OCI-LY3 (cell line): ENCODE results near the gene SNHG17.
A peak's percentile ranks its signal among the peaks of the same experiment; 100 is the strongest.

Source experiments
- H2AFZ ChIP-seq: fragments of 200-600, 300-600 bp; shearing (Covaris generic); 2 replicates; pipeline ENCODE4 v1.6.0; 2014; ENCODE audit warnings: antibody characterized with exemption, low read depth, low read length
- H3K27ac ChIP-seq: fragments of 200-600, 300-600 bp; sonication (generic); 2 replicates; pipeline ENCODE4 v1.5.1; 2014; ENCODE audit warnings: mild to moderate bottlenecking, low read length, moderate library complexity, mixed read lengths
- H3K27me3 ChIP-seq: fragments of 200-600, 300-600 bp; sonication (generic); 2 replicates; pipeline ENCODE4 v1.6.1; 2014; ENCODE audit warnings: low read depth, low read length, mixed read lengths
- H3K36me3 ChIP-seq: fragments of 200-600, 300-600 bp; sonication (generic); replicated peaks from 2 replicates; pipeline ENCODE3; 2014; ENCODE audit warnings: low read depth, low read length, mixed read lengths
- H3K4me1 ChIP-seq: fragments of 300-600, 200-600 bp; sonication (generic); 2 replicates; pipeline ENCODE4 v1.6.1; 2014; ENCODE audit warnings: low read length, mixed read lengths
- H3K4me2 ChIP-seq: fragments of 200-600, 300-600 bp; sonication (generic); 2 replicates; pipeline ENCODE4 v1.6.1; 2014; ENCODE audit warnings: low read length, mixed read lengths
- H3K4me3 ChIP-seq: fragments of 300-600, 200-600 bp; sonication (generic); 2 replicates; pipeline ENCODE4 v1.5.1; 2014; ENCODE audit warnings: antibody characterized with exemption, mild to moderate bottlenecking, low read length, moderate library complexity
- H3K79me2 ChIP-seq: fragments of 300-600, 200-600 bp; shearing (Covaris generic); 2 replicates; pipeline ENCODE4 v1.6.1; 2014; ENCODE audit warnings: mild to moderate bottlenecking, low read length, mixed read lengths
- H3K9ac ChIP-seq: fragments of 300-600, 200-600 bp; shearing (Covaris generic); 2 replicates; pipeline ENCODE4 v1.6.0; 2014; ENCODE audit warnings: mild to moderate bottlenecking, low read length, moderate library complexity
- H3K9me3 ChIP-seq: fragments of 200-600, 300-600 bp; shearing (Covaris generic); 2 replicates; pipeline ENCODE4 v1.6.1; 2014; ENCODE audit warnings: low read length, mixed read lengths; ENCODE audit not compliant: insufficient read depth
- H4K20me1 ChIP-seq: fragments of 200-600, 300-600 bp; sonication (generic); 2 replicates; pipeline ENCODE4 v1.6.1; 2016; ENCODE audit warnings: low read length, mixed read lengths; ENCODE audit not compliant: insufficient read depth
- EZH2phosphoT487 ChIP-seq: fragments of 200-600 bp; shearing (Covaris generic); IDR thresholded peaks from 2 replicates; pipeline ENCODE4 v1.6.1; 2018; ENCODE audit warnings: antibody characterized with exemption, mixed run types, low read depth
- TF ChIP-seq, protein P1 (sequence below): fragments of 200-600, 300-600 bp; sonication (generic); IDR thresholded peaks from 2 replicates; pipeline ENCODE4 v1.5.1; 2014; ENCODE audit warnings: antibody characterized with exemption, low read length, low read depth

The SNHG17 gene

DNA sequence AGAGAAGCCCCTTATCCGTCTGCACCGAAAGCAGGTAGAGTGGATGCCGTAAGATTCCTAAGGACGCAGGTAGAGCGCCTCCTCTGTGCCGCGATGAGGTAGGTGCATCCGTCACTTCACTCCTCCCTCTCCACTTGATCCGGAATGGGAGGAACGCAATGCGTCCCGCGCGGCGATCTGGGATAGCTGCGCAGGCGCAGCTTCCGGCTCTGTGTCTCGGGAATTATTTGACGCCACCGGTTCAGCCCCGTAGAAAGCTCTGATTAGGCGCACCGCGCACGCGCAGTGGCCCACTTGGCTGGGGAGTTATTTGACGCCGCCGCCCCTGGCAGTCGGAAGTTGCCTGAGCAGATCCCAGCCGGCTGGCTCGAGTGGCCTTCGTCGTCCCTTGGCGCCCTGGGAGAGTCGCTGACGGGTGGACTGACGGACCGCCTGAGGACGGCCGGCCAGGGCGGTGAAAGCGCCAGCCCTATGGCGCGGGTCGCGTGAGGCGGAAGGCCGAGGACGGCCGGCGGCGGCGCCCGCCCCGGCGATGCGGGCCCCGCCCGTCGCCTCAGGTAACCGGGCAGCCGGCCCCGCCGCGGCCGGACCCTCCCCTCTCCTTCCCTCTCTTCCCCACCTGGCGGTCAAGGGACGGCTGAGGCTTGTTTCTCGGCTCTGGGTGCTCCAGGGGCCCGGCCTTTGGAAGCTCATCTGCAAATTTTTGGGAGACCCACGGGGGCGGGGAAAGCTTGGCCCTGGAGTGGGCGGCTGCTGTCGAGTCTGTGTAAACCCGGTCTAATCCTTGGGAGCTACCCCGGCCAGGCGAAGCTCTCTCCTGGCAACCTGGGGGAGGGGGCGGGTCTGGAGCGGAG lies 37.6 kb upstream of the SNHG17 start, which contains the start of gene RALGAPB:
TSS of gene RALGAPB (plus strand) at position 331 of the 854 bp plus-strand sequence. CDS start 15,590 bp downstream, outside the sequence.
- no peaks in the 10 kb centered on the region for H3K9me3 ChIP-seq
- H3K27ac ChIP-seq: no peak within 1 kb of the TSS
- peaks cover 46% of the 10 kb centered on the region for H3K79me2 ChIP-seq
- H3K27me3 ChIP-seq: peaks cover 8% of the 10 kb centered on the region; the same call in 1 of the 2 replicates
- peaks cover 20% of the 10 kb centered on the region for H4K20me1 ChIP-seq
- peak within 1 kb of the TSS; percentile 85 for H3K9ac ChIP-seq
- H2AFZ ChIP-seq: peak within 1 kb of the TSS; percentile 98
- peaks cover 3% of the 10 kb centered on the region for H3K36me3 ChIP-seq
- peak within 1 kb of the TSS; percentile 83 for H3K4me3 ChIP-seq
- no peak for TF ChIP-seq EZH2phosphoT487
- TF ChIP-seq, protein P1, sequence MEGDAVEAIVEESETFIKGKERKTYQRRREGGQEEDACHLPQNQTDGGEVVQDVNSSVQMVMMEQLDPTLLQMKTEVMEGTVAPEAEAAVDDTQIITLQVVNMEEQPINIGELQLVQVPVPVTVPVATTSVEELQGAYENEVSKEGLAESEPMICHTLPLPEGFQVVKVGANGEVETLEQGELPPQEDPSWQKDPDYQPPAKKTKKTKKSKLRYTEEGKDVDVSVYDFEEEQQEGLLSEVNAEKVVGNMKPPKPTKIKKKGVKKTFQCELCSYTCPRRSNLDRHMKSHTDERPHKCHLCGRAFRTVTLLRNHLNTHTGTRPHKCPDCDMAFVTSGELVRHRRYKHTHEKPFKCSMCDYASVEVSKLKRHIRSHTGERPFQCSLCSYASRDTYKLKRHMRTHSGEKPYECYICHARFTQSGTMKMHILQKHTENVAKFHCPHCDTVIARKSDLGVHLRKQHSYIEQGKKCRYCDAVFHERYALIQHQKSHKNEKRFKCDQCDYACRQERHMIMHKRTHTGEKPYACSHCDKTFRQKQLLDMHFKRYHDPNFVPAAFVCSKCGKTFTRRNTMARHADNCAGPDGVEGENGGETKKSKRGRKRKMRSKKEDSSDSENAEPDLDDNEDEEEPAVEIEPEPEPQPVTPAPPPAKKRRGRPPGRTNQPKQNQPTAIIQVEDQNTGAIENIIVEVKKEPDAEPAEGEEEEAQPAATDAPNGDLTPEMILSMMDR: peak; percentile 65
- peak within 1 kb of the TSS; percentile 97 for H3K4me2 ChIP-seq
- H3K4me1 ChIP-seq: peaks cover 17% of the 10 kb centered on the region

DNA sequence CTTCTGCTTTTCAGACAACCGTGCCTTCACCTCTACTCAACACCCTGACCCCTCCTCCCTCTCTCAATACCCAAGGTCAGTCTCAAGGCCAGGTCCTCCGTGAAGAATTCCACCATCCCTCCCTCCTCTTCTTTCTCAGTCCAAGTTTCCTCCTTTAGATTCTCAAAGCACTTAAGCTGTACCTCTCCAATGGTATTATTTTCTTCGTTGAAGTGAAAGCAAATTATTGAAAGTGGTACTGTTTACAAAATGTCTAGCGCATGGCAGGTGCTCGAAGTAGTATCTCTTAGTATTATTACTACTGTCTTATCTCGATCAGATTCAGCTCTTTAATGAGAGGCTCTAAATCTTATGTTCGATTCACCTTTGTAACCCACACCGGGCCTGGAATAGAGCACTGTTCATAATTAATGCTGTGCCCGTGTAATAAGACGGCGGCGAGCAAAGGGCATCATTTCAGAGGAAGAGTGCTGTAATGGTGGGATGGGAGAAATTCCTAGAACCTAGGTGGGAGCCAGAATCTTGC lies 36.9 kb upstream of the SNHG17 start:
- TF ChIP-seq EZH2phosphoT487: no peak
- TF ChIP-seq, protein P1: no peak
- Histone ChIP-seq H3K4me2 (peak overlapping the region; percentile 93), H3K9ac (peak overlapping the region; percentile 67)

DNA sequence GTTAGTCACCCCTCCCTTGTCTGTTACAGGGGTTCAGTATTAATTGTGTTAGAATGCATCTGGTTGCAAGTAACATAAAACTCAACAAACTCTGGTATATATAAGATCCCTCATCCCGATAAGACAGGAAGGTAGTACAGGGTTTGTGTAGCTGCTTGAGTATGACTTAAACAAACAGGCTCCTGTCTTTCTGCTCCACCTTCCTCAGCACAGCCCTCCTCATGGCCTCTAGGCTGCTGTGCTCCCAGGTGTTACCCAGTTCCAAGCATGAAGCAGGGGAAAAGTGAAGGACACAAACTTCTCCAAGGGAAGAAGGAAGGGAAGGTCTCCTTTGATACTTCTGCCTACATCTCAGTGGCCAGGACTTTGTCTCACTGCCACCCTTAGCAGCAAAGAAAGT lies 36.1 kb upstream of the SNHG17 start:
- Histone ChIP-seq H3K36me3 (peaks cover 3% of the 10 kb centered on the region), H3K27ac (no peak overlapping the region), H4K20me1 (peaks cover 15% of the 10 kb centered on the region), H3K4me3 (no peak overlapping the region), H3K79me2 (peaks cover 32% of the 10 kb centered on the region), H3K9ac (no peak overlapping the region), H3K9me3 (no peaks in the 10 kb centered on the region), H3K4me1 (peaks cover 17% of the 10 kb centered on the region), H3K27me3 (peaks cover 8% of the 10 kb centered on the region; the same call in 1 of the 2 replicates), H3K4me2 (peak overlapping the region; percentile 93; the same call in 1 of the 2 replicates), H2AFZ (0 out of 2 replicates have a peak overlapping the region, but pooled peaks have one; percentile 98)
- no peak for TF ChIP-seq EZH2phosphoT487
- TF ChIP-seq, protein P1: no peak

More for the DNA sequence above, 36.9 kb upstream of the SNHG17 start:
- Histone ChIP-seq H4K20me1 (peaks cover 15% of the 10 kb centered on the region), H3K4me1 (peaks cover 17% of the 10 kb centered on the region), H3K9me3 (no peaks in the 10 kb centered on the region), H2AFZ (peak overlapping the region; percentile 98), H3K36me3 (peaks cover 3% of the 10 kb centered on the region), H3K79me2 (peaks cover 39% of the 10 kb centered on the region), H3K4me3 (peak overlapping the region; percentile 83), H3K27me3 (peaks cover 8% of the 10 kb centered on the region; the same call in 1 of the 2 replicates), H3K27ac (no peak overlapping the region)

DNA sequence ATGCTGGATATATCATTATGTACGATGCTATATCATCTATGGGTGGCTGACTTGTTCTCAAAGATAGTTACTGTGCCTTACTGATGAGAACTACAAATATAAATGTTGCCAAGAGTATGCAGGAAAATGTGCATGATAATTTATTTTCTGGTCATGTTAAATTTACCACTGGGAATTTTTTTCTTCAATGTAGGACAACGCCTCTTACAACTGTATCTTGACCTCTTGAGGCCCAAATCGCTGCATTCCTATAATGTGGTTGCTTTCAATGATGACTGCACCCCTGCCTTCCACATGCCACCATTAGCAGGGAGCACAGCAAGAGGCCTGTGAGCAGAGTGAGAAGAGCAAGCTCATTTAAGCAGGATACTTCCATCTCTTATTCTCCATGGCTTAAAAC lies 31.9 kb upstream of the SNHG17 start:
- Histone ChIP-seq H3K4me2 (no peak overlapping the region), H3K79me2 (no peaks in the 10 kb centered on the region), H3K27me3 (peaks cover 8% of the 10 kb centered on the region; the same call in 1 of the 2 replicates), H3K4me3 (no peak overlapping the region), H3K9me3 (no peaks in the 10 kb centered on the region), H3K9ac (no peak overlapping the region), H3K4me1 (peaks cover 5% of the 10 kb centered on the region), H3K27ac (no peak overlapping the region), H4K20me1 (no peaks in the 10 kb centered on the region), H3K36me3 (no peaks in the 10 kb centered on the region), H2AFZ (no peak overlapping the region)
- TF ChIP-seq, protein P1: no peak
- TF ChIP-seq EZH2phosphoT487: no peak
